DOHH2 (cell line): ENCODE data around the gene ZBTB22.

Source experiments
- CTCF ChIP-seq: fragments of 200-600 bp; sonication (generic); IDR thresholded peaks from one replicate; pipeline ENCODE4 v1.5.1; 2014; ENCODE audit warnings: antibody characterized with exemption, mild to moderate bottlenecking, low read depth, low read length; ENCODE audit not compliant: poor library complexity, severe bottlenecking
- EZH2phosphoT487 ChIP-seq: fragments of 200-600 bp; sonication (generic); IDR thresholded peaks from 2 replicates; pipeline ENCODE4 v1.6.1; 2017; ENCODE audit warnings: borderline replicate concordance, mild to moderate bottlenecking, antibody characterized with exemption, low read length, moderate library complexity, mixed read lengths

- no peak for TF ChIP-seq CTCF
- no peak for TF ChIP-seq EZH2phosphoT487
Observed at GRCh38 chr6:33278392-33278741, 39.2 kb downstream of the ZBTB22 start.
